SK-N-SH (cell line): ENCODE results near the gene SAMD4A. TPM values are rescaled to one million over a fixed set of nuclear protein-coding genes. Genes with fewer than 3 reads are reported as not detected.

ENCODE experiments used
- CTCF ChIA-PET: fragments of 300-600, 350-600 bp; formaldehyde crosslinking; extraction: SDS; loops from one replicate; lab custom pipeline; 2021; lab: Yijun Ruan, JAX
- POLR2A ChIA-PET: fragments of 350-600 bp; sonication (Branson Sonifier 250); formaldehyde crosslinking; extraction: SDS; loops from one replicate; lab custom pipeline; 2020; ENCODE audit warnings: antibody characterized with exemption, inconsistent platforms; lab: Yijun Ruan, JAX
- DNase-seq: peaks from one replicate; pipeline ENCODE4 v3.0.0; 2012
- H2AFZ ChIP-seq: fragments of 200-600 bp; sonication (generic); 2 replicates; pipeline ENCODE4 v1.8.1; 2016; ENCODE audit warnings: antibody characterized with exemption, mild to moderate bottlenecking, low read depth
- H3F3A ChIP-seq: fragments of 200-600 bp; sonication (generic); replicated peaks from 2 replicates; pipeline ENCODE3; 2016; ENCODE audit warnings: antibody characterized with exemption, mild to moderate bottlenecking; ENCODE audit not compliant: insufficient read depth
- H3K27ac ChIP-seq, 2 experiments: fragments of 200-500 bp in 1 of 2; fragments of 200-600 bp in 1 of 2; sonication (Bioruptor generic) in 1 of 2; sonication (generic), shearing (Covaris generic) in 1 of 2; 2 replicates each; pipeline versions ENCODE4 v1.5.1 to v1.6.1; 2014 to 2016; ENCODE audit warnings: low read depth in 2 of 2, inconsistent platforms in 1 of 2, low read length in 1 of 2, mild to moderate bottlenecking in 1 of 2, mixed read lengths in 1 of 2
- H3K27me3 ChIP-seq: fragments of 200-600 bp; sonication (generic), shearing (Covaris generic); 2 replicates; pipeline ENCODE4 v1.6.1; 2016; ENCODE audit warnings: mixed run types; ENCODE audit not compliant: insufficient read depth
- H3K36me3 ChIP-seq, 2 experiments: fragments of 200-500 bp in 1 of 2; fragments of 200-600 bp in 1 of 2; sonication (Bioruptor generic) in 1 of 2; sonication (generic) in 1 of 2; replicated peaks in 1 of 2; 2 replicates each; pipeline versions ENCODE3 to v1.5.1; 2014 to 2016; ENCODE audit warnings: low read length in 1 of 2, mild to moderate bottlenecking in 1 of 2; ENCODE audit not compliant: insufficient read depth in 2 of 2, control insufficient read depth in 1 of 2
- H3K4me1 ChIP-seq, 2 experiments: fragments of 200-500 bp in 1 of 2; fragments of 200-600 bp in 1 of 2; sonication (Bioruptor generic) in 1 of 2; sonication (generic), shearing (Covaris generic) in 1 of 2; 2 replicates each; pipeline versions ENCODE4 v1.5.1 to v1.6.1; 2014 to 2016; ENCODE audit warnings: low read depth in 1 of 2, low read length in 1 of 2, mixed run types in 1 of 2; ENCODE audit not compliant: insufficient read depth in 2 of 2, control insufficient read depth in 1 of 2
- H3K4me2 ChIP-seq: fragments of 200-600 bp; sonication (generic), shearing (Covaris generic); 2 replicates; pipeline ENCODE4 v1.6.1; 2017; ENCODE audit warnings: mixed run types
- H3K4me3 ChIP-seq, 2 experiments: fragments of 200-500 bp in 1 of 2; fragments of 200-600 bp in 1 of 2; sonication (Bioruptor generic) in 1 of 2; sonication (generic), shearing (Covaris generic) in 1 of 2; 2 replicates each; pipeline versions ENCODE4 v1.5.1 to v1.8.1; 2014 to 2016; ENCODE audit warnings: low read depth in 2 of 2, inconsistent platforms in 1 of 2, low read length in 1 of 2, mild to moderate bottlenecking in 1 of 2, mixed read lengths in 1 of 2, moderate library complexity in 1 of 2
- H3K79me2 ChIP-seq: fragments of 200-600 bp; sonication (generic); 2 replicates; pipeline ENCODE4 v1.8.1; 2017; ENCODE audit warnings: mild to moderate bottlenecking; ENCODE audit not compliant: insufficient read depth
- H3K9ac ChIP-seq: fragments of 200-600 bp; sonication (generic); 2 replicates; pipeline ENCODE4 v1.6.1; 2017; ENCODE audit warnings: mixed run types
- H3K9me2 ChIP-seq: fragments of 200-600 bp; sonication (generic); 2 replicates; pipeline ENCODE4 v1.6.1; 2017; ENCODE audit warnings: mixed run types
- H3K9me3 ChIP-seq: fragments of 200-600 bp; sonication (generic); 2 replicates; pipeline ENCODE4 v1.6.1; 2017; ENCODE audit warnings: mixed run types, mild to moderate bottlenecking, moderate library complexity
- H4K20me1 ChIP-seq: fragments of 200-600 bp; sonication (generic); 2 replicates; pipeline ENCODE4 v1.6.1; 2017; ENCODE audit warnings: mild to moderate bottlenecking, mixed run types; ENCODE audit not compliant: insufficient read depth
- EP300 ChIP-seq, 2 experiments: IDR thresholded peaks; 2 replicates each; pipeline versions ENCODE4 v1.4.0 to v1.6.1; 2012; ENCODE audit warnings: borderline replicate concordance in 1 of 2, low read depth in 1 of 2, low read length in 1 of 2
- FOXJ3 ChIP-seq: sonication (generic); formaldehyde crosslinking; IDR thresholded peaks from 2 replicates; pipeline ENCODE4 v1.5.1; 2020; ENCODE audit warnings: mild to moderate bottlenecking, missing genetic modification reagents
- FOXM1 ChIP-seq: IDR thresholded peaks from 2 replicates; pipeline ENCODE4 v1.4.0; 2012; ENCODE audit warnings: low read depth, mild to moderate bottlenecking
- GABPA ChIP-seq: IDR thresholded peaks from 2 replicates; pipeline ENCODE4 v1.4.0; 2012; ENCODE audit warnings: low read depth, mild to moderate bottlenecking
- GATA2 ChIP-seq: sonication (generic); formaldehyde crosslinking; IDR thresholded peaks from 2 replicates; pipeline ENCODE4 v1.5.0; 2020; ENCODE audit warnings: mild to moderate bottlenecking, missing genetic modification reagents
- JUND ChIP-seq: IDR thresholded peaks from 2 replicates; pipeline ENCODE4 v1.4.0; 2012
- MXI1 ChIP-seq: IDR thresholded peaks from 2 replicates; pipeline ENCODE4 v1.6.1; 2012; ENCODE audit warnings: mild to moderate bottlenecking, low read depth, low read length, improper control_type of control experiment
- RAD21 ChIP-seq: IDR thresholded peaks from 2 replicates; pipeline ENCODE4 v1.6.1; 2012; ENCODE audit warnings: mild to moderate bottlenecking, low read length
- RCOR1 ChIP-seq: fragments of 150-350 bp; IDR thresholded peaks from 2 replicates; pipeline ENCODE4 v1.6.1; 2017; ENCODE audit warnings: antibody characterized with exemption, low read length
- RXRA ChIP-seq: IDR thresholded peaks from 2 replicates; pipeline ENCODE4 v1.4.0; 2012; ENCODE audit warnings: low read depth, mild to moderate bottlenecking, borderline replicate concordance
- TCF12 ChIP-seq: IDR thresholded peaks from 2 replicates; pipeline ENCODE4 v1.4.0; 2012
- TEAD4 ChIP-seq: IDR thresholded peaks from 2 replicates; pipeline ENCODE4 v1.4.0; 2012; ENCODE audit warnings: mild to moderate bottlenecking, borderline replicate concordance; ENCODE audit not compliant: insufficient read depth
- YY1 ChIP-seq: IDR thresholded peaks from 2 replicates; pipeline ENCODE4 v1.4.0; 2012; ENCODE audit warnings: low read depth, mild to moderate bottlenecking
- WGBS: methylation state at CpG from one replicate; pipeline ENCODE4 v1.1.6; 2017; ENCODE audit warnings: low lambda C conversion rate; 5-methylcytosine and 5-hydroxymethylcytosine counted together
- polyA plus RNA-seq, 3 experiments: library from polyadenylated mRNA; depleted of rRNA; stranded (reverse); fragments of >200 nt; gene quantifications; 2 replicates each; pipeline ENCODE4 v1.2.3, GENCODE V29; 2012
- TF ChIP-seq, protein P1 (sequence below): fragments of 150-350 bp; IDR thresholded peaks from 2 replicates; pipeline ENCODE4 v1.6.1; 2016; ENCODE audit warnings: mild to moderate bottlenecking, low read depth, low read length
- TF ChIP-seq, protein P2 (sequence below): IDR thresholded peaks from 2 replicates; pipeline ENCODE4 v1.4.0; 2012; ENCODE audit warnings: low read depth
- TF ChIP-seq, protein P3 (sequence below): IDR thresholded peaks from 2 replicates; pipeline ENCODE4; 2012

SAMD4A gene
- polyA plus RNA-seq, 1 of the 3 experiments (the other 2 are of a cell fraction) = 5.0 TPM

- TF ChIP-seq, protein P1, sequence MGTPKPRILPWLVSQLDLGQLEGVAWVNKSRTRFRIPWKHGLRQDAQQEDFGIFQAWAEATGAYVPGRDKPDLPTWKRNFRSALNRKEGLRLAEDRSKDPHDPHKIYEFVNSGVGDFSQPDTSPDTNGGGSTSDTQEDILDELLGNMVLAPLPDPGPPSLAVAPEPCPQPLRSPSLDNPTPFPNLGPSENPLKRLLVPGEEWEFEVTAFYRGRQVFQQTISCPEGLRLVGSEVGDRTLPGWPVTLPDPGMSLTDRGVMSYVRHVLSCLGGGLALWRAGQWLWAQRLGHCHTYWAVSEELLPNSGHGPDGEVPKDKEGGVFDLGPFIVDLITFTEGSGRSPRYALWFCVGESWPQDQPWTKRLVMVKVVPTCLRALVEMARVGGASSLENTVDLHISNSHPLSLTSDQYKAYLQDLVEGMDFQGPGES = no peak
- TF ChIP-seq MXI1 = no peak
- TF ChIP-seq RCOR1 = no peak
Observed at GRCh38 chr14:54803926-54804537, 237.1 kb downstream of the SAMD4A start (continued).

- no peak overlapping the region for H2AFZ ChIP-seq
Observed at GRCh38 chr14:54804538-54805041, 237.7 kb downstream of the SAMD4A start.

More at GRCh38 chr14:54804538-54805041, 237.7 kb downstream of the SAMD4A start:
- no peak overlapping the region for H3K9ac ChIP-seq
- H4K20me1 ChIP-seq = no peaks in the 10 kb centered on the region
- CTCF ChIA-PET = interaction anchor here (0.7 to 8.4 kb wide), 17 partner anchors 8 to 239 kb away, joined by 3 to 71 read pairs (median 4); partner anchors contain the start of genes GCH1 and SAMD4A
- no peaks in the 10 kb centered on the region for H3K79me2 ChIP-seq
- no peaks in the 10 kb centered on the region for H3K9me2 ChIP-seq
- H3K27ac ChIP-seq = no peak overlapping the region; a peak in 1 of 4 replicates
- POLR2A ChIA-PET = interaction anchor here (1.3 kb wide), 1 partner anchor 14 kb away, joined by 3 read pairs; no protein-coding TSS in a partner anchor
- H3K4me1 ChIP-seq = peaks cover 0 to 53% of the 10 kb centered on the region in 2 experiments; a peak in 2 of 4 replicates
- no peak for TF ChIP-seq EP300 (IDR thresholded peaks at IDR 0.05; ENCODE audit: borderline replicate concordance in 1 of 2, low read depth in 1 of 2, low read length in 1 of 2)
- TF ChIP-seq, protein P2, sequence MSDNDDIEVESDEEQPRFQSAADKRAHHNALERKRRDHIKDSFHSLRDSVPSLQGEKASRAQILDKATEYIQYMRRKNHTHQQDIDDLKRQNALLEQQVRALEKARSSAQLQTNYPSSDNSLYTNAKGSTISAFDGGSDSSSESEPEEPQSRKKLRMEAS = no peak
- no peak for TF ChIP-seq GATA2
- TF ChIP-seq FOXJ3 (CRISPR knock-in tag) = no peak
- no peak for TF ChIP-seq RXRA
- TF ChIP-seq YY1 = no peak
- TF ChIP-seq GABPA = no peak
- no peak for TF ChIP-seq JUND
- TF ChIP-seq RCOR1 = no peak
- no peak for TF ChIP-seq RAD21
- TF ChIP-seq, protein P1 = no peak
- TF ChIP-seq TCF12 = no peak
- TF ChIP-seq, protein P3, sequence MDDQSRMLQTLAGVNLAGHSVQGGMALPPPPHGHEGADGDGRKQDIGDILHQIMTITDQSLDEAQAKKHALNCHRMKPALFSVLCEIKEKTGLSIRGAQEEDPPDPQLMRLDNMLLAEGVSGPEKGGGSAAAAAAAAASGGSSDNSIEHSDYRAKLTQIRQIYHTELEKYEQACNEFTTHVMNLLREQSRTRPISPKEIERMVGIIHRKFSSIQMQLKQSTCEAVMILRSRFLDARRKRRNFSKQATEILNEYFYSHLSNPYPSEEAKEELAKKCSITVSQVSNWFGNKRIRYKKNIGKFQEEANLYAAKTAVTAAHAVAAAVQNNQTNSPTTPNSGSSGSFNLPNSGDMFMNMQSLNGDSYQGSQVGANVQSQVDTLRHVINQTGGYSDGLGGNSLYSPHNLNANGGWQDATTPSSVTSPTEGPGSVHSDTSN = no peak
- no peak for TF ChIP-seq TEAD4
- TF ChIP-seq FOXM1 = no peak
- no peak overlapping the region for H3K4me3 ChIP-seq
- H3K4me2 ChIP-seq = no peak overlapping the region
- H3K36me3 ChIP-seq = no peaks in the 10 kb centered on the region
- H3K9me3 ChIP-seq = no peaks in the 10 kb centered on the region
- no peaks in the 10 kb centered on the region for H3K27me3 ChIP-seq
- H3F3A ChIP-seq = no peaks in the 10 kb centered on the region
- whole genome bisulfite sequencing = 94% methylated on average over 16 of the region's 16 CpGs
- DNase-seq = no peak
